Subcutaneous adipose tissue (tissue), 4 donors: Measurements from ENCODE around the gene ZFP90. TPM values are rescaled to one million over a fixed set of nuclear protein-coding genes. Genes with fewer than 3 reads are reported as not detected.

Source experiments
- CTCF ChIP-seq: fragments of 450-650 bp; IDR thresholded peaks from one replicate; pipeline ENCODE4 v1.5.1; 2016; ENCODE audit warnings: low read depth, mild to moderate bottlenecking, control low read depth, antibody characterized with exemption, moderate library complexity
- total RNA-seq, 4 donors: library from RNA; depleted of rRNA; stranded (reverse); fragments of >200 nt; gene quantifications; one replicate each; pipeline ENCODE4 v1.1.0, GENCODE V29; 2016

The ZFP90 gene
- total RNA-seq, 4 donors from 2014 or later: 22.2 to 60.3 (median 47.5) TPM

DNA sequence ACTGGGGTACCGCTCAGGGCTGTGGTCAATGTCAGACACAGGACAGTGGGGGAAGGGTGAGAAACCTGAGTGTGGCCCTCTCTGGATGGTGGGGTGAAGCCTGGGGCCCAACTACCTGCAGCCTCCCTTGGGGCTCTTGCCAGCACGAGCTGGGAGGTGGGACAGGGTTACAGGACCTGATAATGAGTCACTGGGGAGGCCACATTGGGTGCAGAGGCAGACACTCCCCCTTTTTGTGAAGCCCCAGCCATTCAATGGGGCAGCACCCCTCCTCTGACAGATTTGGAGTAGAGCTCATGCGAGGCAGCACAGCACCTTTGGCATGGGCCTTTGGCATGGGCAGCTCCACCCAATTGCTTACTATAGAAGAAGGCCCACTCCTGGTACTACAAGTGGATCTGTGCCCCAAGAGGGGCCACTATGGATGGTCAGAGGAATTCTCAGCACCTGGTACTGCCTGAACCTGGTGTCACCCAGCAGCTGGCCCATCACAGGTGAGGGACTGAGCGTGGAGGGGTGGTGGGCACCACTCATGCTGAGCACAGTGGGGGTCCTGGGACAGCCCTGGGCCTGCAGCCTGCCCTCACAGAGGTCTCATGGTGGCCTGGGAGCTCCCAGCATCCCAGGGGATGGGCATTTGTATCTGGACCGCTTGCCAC lies 45.5 kb upstream of the ZFP90 start:
- no peak for TF ChIP-seq CTCF

GRCh38 chr16:68496689-68497088 lies 42.4 kb upstream of the ZFP90 start:
- TF ChIP-seq CTCF: no peak

DNA sequence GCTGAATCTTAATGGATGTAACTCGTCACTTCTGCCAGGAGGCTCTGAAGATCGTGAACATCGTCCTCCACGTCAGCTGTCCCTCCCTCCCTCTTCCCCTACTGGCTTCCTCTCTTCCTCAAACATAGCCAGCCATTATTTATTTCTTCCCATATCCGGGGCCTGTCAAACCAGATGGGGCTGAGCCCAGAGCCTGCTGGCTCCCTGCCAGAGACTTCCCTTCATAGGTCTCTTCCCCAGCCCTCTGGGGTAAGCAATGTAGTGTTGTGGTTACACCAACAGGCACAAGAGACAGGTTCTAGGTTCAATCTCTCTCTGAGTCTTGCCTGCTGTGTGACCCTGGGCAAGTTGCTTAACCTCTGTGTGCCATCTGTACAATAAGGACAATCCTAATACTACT lies 40.1 kb upstream of the ZFP90 start:
- TF ChIP-seq CTCF: no peak

- no peak for TF ChIP-seq CTCF
These were observed 35.8 kb upstream of the ZFP90 start for GRCh38 chr16:68503334-68503733.

DNA sequence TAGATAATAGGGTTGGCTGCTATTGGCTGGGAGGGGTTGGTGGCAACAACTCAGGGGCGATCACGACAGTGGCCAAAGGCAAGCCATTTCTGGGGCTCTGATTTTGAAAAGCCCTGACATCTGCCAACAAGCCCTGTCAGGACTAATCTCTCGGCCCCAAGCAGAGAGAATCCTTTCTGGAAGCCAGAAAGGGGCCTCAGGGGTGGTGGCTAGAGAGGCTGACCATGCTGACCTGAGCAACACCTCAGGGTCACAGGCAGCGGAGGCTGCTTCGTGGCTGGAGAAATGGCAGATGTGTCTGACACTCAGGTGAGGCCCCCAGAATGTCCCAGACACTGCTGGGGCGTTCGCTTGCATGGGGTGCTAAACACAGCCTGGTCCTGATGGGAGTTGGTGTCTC lies 35.0 kb upstream of the ZFP90 start:
- TF ChIP-seq CTCF: no peak

DNA sequence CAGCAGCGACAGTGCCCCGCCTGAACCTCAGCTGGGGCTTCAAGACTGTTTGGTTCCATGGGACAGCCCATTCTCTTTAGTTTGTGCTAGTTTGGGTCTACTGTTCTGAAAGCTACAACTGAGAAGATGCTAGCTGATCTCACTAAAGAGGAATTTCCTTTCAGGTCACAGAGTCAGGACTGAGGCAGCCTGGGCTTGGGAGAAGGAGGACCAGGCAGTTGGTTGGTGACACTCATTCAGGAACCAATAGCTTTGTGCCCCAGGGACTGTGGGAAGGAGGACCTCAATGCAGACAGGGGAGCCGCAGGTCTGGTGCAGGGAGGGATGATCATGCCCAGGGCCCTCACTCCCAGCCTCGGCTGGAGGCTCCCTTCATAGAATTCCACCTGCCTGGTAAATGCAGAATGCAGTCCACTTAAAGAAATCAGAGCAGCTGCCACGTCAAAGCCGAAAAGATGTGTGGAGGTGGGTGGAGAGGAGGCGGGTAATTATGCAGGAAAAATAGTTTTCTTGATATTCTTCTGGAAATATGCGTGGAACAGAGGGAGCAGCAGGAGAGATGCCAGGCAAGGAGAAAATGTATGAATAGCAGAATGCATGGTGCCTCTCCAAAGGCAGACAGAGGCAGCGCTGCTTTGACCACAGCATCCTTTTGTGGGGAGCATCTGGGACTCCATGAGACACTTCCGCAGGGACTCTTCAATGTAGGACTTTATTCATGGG lies 32.6 kb upstream of the ZFP90 start:
- TF ChIP-seq CTCF: no peak

DNA sequence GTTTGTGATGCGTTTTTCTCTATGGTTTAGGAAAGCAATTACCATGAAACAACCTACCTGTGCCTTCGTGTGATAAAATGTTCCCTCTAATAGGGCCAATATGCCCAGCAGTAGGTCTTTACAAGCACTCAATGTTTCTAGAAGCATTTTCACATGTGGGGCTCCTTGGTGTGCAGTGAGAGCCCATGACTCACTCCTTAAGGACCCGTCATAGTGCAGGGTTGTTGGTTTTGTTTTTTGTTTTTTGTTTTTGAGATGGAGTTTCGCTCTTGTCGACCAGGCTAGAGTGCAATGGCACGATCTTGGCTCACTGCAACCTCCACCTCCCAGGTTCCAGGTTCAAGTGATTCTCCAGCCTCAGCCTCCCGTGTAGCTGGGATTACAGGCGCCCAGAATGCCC lies 31.1 kb upstream of the ZFP90 start:
- no peak for TF ChIP-seq CTCF
